NCI-H2196 treated with DMSO at 0.1 percent for 48 hours (cell line): ENCODE results near the gene GADD45G.

ENCODE experiments used
- DNase-seq: peaks from one replicate; lab custom pipeline; 2025; ENCODE audit not compliant: unreplicated experiment; lab: John Stamatoyannopoulos, UW

GADD45G gene

DNA sequence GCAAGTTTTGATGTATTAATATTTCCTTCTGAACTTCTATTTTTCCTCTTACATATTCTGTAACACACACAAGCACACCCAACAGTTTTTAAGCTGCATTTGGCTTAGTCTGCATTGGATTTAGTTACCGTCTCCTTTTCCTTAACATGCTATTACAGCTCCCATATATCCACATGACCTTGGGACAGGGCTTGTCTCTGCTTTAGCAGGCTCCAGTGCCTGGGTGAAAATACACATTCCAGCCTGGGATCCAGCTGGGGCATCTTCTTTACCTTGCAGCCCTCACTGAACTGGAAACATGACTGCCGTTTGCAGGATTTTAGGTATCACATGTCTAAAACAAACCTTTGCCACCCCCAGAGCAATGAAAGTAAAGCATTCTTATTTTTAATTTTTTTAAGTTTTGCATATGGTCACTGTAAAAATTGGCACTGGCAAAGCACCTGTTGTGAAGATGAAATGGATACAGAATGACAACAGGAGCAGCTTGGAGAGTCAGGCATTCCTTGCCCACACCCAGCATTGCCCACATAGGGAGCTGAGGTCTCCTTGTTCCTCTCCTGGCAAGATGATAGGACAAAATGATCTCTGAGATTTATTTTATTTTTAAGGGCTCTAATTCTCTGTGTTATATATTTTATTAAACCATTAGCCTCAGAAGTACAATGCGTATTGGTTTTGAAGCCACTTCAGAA lies 4.0 kb downstream of the GADD45G start:
- DNase-seq: no peak

GRCh38 chr9:89609426-89610006 lies 4.7 kb downstream of the GADD45G start:
- no peak for DNase-seq

- no peak for DNase-seq
These were observed 5.6 kb downstream of the GADD45G start for GRCh38 chr9:89610391-89610925.

- no peak for DNase-seq
These were observed 6.6 kb downstream of the GADD45G start for GRCh38 chr9:89611425-89611824.

- no peak for DNase-seq
These were observed 7.9 kb downstream of the GADD45G start for GRCh38 chr9:89612566-89613278.

DNA sequence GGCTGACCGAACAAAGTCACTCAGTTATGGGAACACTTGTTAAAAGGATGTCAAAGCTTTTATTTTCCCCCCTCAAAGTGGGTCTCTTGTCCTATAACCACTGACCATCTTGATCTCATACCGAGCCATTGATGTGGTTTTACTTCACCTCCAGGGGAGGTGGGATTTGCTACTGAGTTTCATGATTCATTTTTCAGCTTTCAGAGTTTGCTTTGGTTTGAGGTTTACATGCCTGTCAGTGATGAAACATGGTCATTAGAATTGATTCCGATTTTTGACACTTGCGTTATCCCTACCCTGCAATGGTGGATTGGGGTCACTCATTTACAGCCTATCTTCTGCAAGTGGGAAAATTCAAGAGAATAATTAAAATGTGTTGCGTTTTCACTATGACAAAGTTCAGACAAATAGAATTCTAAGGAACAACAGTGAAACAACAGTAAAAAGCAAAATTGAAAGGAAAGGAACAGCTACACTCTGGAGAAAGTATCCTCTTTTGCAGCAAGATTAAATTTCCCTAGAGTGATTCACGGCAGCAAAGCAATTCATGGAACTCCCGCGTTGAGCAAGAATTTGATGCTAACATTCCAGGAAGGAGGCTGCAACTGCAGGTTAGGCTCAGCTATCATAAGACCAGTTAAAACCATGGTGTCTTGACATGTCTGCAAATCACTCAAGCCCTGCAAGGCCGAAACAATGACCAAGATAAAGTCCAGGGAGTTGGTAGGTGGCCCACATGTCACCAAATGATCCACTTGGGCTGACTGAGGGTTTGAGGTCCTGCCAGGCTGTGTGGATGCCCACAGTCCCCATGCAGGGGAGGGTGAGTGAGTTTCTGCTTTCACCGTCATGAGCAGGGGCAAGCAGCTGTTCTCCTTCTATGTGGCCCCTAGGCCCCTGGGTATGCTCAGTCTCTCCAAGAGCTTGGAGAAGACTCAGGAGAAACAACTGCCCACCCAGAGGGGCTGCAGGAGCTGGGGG lies 9.4 kb downstream of the GADD45G start:
- DNase-seq: no peak

GRCh38 chr9:89615661-89616060 lies 10.8 kb downstream of the GADD45G start:
- DNase-seq: no peak

DNA sequence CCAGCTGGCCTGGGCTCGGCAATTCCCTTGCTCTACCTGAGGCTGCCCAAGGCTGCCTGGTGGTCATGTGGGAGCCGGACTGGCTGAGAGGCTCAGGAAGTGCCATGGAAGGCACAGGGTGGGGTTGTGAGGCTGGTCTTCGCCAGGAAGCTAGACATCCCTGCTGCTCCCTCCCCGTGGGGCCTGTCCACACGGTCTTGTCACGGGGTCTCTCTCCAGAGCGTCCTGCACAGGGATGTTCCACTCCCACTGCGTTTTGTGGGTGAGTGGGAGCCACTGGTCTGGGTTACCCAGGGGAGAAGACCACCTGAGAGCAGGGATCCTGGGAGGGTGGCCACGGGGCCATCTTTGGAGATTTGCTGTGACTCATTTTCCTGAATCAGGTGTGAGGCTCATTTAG lies 11.6 kb downstream of the GADD45G start:
- DNase-seq: no peak

- peak; percentile 27 for DNase-seq
These were observed 13.2 kb downstream of the GADD45G start for GRCh38 chr9:89617978-89618377.

DNA sequence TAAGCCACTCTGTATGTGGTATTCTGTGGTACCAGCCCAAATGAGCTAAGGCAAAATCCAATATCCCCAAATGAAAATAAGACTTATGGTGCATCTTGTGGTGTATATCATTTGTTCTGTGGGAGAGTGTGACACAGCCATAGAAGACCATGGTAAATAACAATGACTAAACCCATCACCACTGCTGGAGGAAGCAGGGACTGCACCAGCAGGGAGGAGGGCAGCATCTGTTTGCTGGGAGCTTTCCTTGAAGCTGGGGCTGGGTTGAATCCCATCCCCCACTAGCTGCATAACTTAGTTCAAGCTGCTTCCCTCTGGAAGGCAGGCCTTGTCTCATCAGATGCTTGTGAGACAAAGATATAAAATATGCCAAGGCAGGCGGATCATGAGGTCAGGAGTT lies 14.2 kb downstream of the GADD45G start:
- no peak for DNase-seq

DNA sequence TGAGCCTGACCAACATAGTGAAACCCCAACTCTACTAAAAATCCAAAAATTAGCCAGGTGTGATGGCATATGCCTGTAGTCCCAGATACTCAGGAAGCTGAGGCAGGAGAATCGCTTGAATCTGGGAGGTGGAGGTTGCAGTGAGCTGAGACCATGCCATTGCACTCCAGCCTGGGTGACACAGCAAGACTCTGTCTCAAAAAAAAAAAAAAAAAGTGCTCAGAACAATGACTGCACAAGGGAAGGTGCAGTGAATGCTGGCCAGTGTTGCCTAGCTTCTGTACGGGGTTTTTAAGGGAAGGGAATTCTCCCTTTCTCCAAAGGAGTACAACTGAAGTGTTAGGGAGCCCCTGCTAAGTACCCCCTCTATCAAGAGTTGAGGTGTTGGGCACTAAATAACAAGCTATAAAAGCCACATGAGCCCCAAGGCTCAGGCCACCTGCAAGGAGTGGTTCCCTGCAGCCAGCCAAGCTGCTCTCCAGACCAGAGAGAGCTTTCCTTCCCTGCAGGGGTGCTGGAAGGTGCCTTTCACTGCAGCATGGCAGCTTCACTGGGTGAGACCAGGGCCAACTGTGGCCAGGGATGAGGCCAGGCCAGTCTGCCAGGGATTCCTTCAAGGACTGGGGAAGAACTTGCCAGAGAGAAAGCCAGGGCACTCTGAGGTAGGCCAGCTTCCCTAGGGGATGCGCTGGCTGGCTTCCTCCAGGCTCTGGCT lies 14.8 kb downstream of the GADD45G start:
- DNase-seq: no peak

- DNase-seq: no peak
These were observed 16.2 kb downstream of the GADD45G start for GRCh38 chr9:89621031-89621430.

DNA sequence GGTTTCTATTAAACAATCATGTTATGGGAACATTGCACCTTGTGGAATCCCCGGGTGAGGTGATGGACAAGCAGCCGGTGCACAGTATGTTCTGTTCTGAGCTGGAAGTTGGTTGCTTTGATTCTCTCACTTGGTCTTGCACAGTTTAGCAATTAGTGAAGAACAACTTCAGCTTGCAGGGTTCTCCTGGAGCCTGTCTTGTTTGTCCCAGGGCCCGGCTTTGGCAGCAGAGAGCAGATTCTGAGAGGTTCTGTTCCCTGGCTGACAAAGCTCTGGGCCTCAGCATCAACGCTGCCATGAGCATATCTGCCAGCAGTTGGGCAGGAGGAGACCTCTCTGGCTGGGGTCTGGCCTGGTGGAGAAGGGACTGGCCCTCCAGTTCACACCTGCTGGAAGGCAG lies 16.9 kb downstream of the GADD45G start:
- DNase-seq: no peak

DNA sequence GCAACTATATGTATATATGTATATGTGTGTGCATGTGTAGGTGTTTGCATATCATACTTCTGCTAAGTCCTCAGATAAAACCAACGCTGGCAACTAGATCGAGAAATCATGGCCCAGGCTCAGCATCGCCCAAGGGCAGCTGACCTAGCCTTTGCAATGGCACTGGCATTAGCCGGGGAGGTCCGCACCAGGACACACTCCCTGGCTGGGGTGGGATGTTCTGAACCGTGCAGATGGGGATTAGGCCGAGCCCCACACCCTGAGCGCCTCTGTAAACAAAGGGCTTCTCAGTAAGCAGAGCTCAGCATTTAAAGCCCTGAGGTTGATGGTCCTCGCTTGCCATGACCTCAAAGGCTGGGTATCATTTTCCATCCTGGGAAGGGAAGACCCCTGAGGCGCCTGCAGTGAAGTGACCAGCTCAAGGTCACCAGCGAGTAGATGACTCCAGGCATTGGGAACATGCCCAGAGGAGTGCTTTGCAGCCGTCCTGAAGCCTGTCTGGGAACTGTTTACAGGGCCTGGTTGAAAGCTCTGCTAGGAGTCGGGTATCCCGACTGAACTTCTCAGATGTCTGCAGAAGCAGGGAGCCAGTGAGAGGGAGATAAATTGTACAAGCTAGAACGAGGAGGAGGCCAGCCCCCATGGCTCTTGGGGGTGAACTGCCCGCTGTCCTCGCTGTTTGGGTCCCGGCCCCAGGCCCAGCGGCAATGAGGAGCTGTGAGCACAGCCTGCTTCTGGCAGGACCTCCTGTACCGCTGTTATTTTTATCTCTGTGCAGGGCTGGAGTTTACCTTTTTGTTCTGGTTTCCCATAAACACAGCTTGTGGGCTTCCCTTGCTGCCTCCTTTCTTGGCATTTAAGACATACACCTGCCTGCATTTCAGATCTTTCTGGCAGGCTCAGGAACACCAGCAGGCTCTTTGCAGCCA lies 18.4 kb downstream of the GADD45G start:
- DNase-seq: no peak

GRCh38 chr9:89623925-89624420 lies 19.2 kb downstream of the GADD45G start:
- no peak for DNase-seq

DNA sequence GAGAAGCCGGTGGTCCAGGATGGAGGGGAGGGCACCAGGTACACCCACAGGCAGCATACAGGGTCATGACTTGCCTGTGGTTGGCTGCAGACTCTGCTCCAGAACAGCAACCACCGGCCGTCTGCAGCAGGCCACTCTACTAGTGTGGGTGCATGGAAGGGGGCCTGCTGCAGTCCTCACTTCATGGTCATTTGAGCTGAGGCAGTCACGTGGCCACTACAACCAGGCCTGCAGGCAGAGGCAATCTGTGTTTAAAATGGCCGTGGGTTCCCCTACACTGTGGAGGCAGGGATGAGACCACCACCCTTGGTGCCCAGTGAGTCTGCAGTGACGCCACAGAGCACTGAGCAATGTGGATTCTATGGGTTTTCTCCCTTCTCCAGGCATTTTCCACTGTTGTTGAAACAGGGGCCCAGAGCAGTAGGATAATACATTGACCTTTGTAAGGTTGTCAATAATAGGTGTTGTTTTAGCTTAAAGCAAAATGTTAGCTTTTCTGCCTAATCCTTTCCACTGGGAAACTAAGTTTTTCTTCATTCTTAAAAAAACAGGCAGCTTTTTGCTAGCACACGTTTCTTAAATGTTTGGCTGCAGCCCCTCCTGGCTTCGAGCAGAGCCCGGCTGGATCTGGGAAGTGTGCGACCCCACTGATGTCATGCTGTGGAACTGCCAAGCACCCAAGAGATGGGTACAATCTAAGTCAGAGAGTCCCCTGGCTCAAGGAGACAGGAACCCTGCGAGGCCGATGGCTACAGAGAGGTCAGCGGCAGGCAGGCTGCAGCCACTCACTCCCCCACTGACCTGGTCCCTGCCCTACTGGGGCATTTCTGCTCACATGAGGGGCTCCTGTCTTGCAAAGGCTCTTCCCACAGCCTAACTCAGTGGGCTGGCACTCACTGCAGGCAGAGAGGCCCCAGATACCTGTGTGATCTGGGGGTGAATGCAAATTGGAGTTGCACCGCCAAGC lies 21.2 kb downstream of the GADD45G start:
- DNase-seq: no peak

DNA sequence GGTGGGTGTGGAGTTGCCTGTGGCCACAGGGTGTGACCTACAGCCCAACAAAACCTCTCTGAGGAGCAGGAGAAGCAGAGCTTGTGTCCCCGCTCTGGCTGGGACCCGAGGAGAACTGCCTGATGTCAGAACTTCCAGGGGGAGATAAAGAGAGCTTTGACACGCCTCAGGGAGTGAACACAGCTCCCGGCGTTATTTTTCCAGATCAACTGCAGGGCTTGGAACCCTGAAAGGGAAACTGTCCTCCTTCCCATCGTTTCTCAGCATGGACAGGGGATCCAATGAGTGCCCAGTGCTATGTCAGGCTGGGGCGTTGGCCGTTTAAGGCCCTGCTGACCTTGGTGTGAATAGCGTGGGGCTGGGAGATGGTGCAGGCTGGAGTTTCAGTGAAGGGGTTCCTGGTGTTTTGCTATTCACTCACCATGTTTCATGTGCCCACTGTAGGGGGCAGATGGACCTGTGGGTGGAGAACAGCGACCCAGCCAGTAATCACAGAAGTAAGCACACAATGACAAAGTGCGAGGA lies 22.0 kb downstream of the GADD45G start:
- no peak for DNase-seq

DNA sequence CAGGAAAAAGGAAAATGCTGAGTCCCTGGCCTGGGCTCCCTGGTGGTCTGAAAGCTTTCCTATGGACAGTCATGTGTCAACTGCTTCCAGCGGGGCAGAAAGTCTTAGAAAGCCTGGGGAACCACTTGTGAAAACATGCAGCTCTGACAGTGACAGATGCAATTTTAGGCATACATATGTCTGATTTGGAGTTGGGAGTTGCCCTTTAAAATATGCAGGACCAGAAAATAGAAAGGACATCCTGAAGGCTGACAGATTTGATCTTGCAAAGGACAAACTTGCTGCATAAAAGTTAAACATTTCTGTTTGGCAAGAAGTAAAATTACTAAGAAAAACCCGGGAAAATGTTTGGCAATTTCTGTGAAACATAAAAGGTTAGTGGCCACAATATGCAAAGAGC lies 23.8 kb downstream of the GADD45G start:
- DNase-seq: no peak
